DOHH2 (cell line): ENCODE data around the gene DRC3.

Experiments used
- CTCF ChIP-seq: fragments of 200-600 bp; sonication (generic); IDR thresholded peaks from one replicate; pipeline ENCODE4 v1.5.1; 2014; ENCODE audit warnings: antibody characterized with exemption, mild to moderate bottlenecking, low read depth, low read length; ENCODE audit not compliant: poor library complexity, severe bottlenecking
- EZH2phosphoT487 ChIP-seq: fragments of 200-600 bp; sonication (generic); IDR thresholded peaks from 2 replicates; pipeline ENCODE4 v1.6.1; 2017; ENCODE audit warnings: borderline replicate concordance, mild to moderate bottlenecking, antibody characterized with exemption, low read length, moderate library complexity, mixed read lengths

DNA sequence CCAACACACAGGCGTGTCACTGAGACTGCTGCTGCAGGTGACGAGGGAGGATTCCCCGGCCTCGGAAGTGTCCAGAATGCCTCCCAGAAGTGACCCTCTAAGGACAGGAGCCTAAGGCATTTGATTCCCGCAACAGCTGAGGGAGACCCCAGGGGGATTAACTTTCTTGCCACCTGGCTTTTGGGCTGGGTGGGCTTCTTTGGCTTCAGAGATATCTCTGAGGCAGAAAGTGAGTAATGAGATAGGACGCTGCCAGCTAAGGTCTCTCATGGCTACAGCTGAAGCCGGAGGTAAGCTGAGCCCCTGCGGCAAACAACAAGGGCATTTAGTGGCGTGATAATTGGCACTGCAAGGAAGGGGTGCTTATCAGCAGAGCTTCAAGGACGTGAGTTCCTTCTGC is 17.0 kb downstream of the DRC3 start:
- TF ChIP-seq CTCF (no peak), EZH2phosphoT487 (no peak)
